ENCODE data around the gene SYT5. TPM values are rescaled to one million over a fixed set of nuclear protein-coding genes. Genes with fewer than 3 reads are reported as not detected.

The SYT5 gene
- total and polyA plus RNA-seq, 2 donors (not counting 1 experiment from before 2014, with no cell fraction given): 0.27 to 0.94 TPM

GRCh38 chr19:55137915-55138314, 42.2 kb downstream of the SYT5 start:
- WGBS (ENCODE audit: insufficient coverage): 69% methylated on average over 8 of the region's 9 CpGs
- peaks cover 18% of the 10 kb centered on the region for H3K27me3 Mint-ChIP-seq
- Histone ChIP-seq H3K79me2 (ENCODE audit: control insufficient read depth, insufficient read depth, low read length) (no peaks in the 10 kb centered on the region), H2AFZ (ENCODE audit: insufficient read depth, low read depth, low read length, poor library complexity, severe bottlenecking) (no peak overlapping the region), H3K4me2 (replicated peaks; ENCODE audit: low read depth, low read length, poor library complexity, severe bottlenecking) (no peak overlapping the region), H3K36me3 (replicated peaks in 1 of 2; ENCODE audit: control extremely low read depth in 1 of 2, control insufficient read depth in 1 of 2, extremely low read depth in 1 of 2, insufficient read depth in 2 of 2, low read length in 1 of 2) (no peaks in the 10 kb centered on the region), H3K9me3 (ENCODE audit: control extremely low read depth in 1 of 3, control insufficient read depth in 2 of 3, insufficient read depth in 1 of 3, low read length in 2 of 3) (no peaks in the 10 kb centered on the region), H3K4me3 (ENCODE audit: control extremely low read depth in 1 of 5, extremely low read depth in 1 of 5, insufficient read depth in 1 of 5, low read depth in 2 of 5, low read length in 4 of 5) (no peak overlapping the region), H3K27ac (ENCODE audit: low read length in 2 of 2) (no peak overlapping the region), H3K4me1 (ENCODE audit: control insufficient read depth in 2 of 2, insufficient read depth in 2 of 2, low read length in 2 of 2) (peaks cover 4 to 13% of the 10 kb centered on the region in 2 donors), H3K27me3 (replicated peaks in 1 of 4; ENCODE audit: control extremely low read depth in 1 of 4, control insufficient read depth in 3 of 4, insufficient read depth in 4 of 4, low read length in 3 of 4) (peaks cover 0 to 64% (median 8%) of the 10 kb centered on the region in 4 experiments), H4K20me1 (ENCODE audit: control insufficient read depth, insufficient read depth, low read length, poor library complexity, severe bottlenecking) (no peaks in the 10 kb centered on the region), H3K9ac (ENCODE audit: low read length) (no peak overlapping the region)
- POLR2A ChIA-PET: no interaction called here
- H3K4me3 Mint-ChIP-seq: no peak overlapping the region
- no peak for TF ChIP-seq CTCF (IDR thresholded peaks at IDR 0.05)
- no peak for TF ChIP-seq EZH2 (IDR thresholded peaks at IDR 0.05; ENCODE audit: borderline replicate concordance, insufficient read depth, low read depth, low read length, poor library complexity, severe bottlenecking)
- intact Hi-C loops (cut with micrococcal nuclease): no loop called here
- peaks cover 7% of the 10 kb centered on the region for H3K4me1 Mint-ChIP-seq
- no peak for DNase-seq
- no peak for ATAC-seq (ENCODE audit: low read depth)
- H3K9me3 Mint-ChIP-seq (ENCODE audit: insufficient read depth): no peaks in the 10 kb centered on the region
- CTCF ChIA-PET: interaction anchor here (0.6 kb wide), 1 partner anchor 281 kb away, joined by 4 read pairs; no protein-coding TSS in a partner anchor
- no peak overlapping the region for H3K27ac Mint-ChIP-seq

DNA sequence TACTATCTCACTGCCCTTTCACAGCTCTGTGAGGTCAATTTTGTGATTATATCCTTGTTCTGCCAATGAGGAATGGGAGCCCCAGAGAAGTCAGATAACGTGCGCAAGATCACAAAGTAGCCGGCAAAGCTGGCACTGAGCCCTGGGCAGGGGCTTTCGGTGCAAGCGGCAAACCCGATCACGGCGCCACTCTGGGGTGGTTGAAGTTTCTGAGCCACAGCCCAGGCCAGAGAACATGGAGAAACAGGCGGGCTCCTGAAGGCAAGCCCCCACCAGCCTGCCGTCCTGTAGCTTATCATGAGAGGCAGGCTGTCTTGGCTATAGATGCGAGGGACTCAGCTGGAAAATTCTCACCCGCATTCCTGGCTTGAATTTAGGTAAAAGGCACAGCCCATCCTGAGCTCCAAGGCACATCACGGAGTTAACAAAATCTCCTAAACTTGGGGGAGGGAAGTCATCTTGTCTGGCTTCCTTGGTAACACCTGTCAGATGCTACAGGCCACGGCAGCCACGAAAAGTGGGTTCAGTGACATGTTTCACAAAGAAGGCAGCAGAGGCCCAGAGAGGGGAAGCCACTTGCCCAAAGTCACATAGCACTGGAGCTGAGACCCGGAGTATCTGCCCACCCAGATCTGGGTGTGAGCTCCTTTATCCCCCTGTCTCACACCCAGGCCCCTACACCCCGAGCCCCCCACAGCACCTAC, 43.5 kb downstream of the SYT5 start:
- Mint-ChIP-seq H3K27me3 (peaks cover 24% of the 10 kb centered on the region), H3K27ac (no peak overlapping the region), H3K4me3 (no peak overlapping the region), H3K9me3 (ENCODE audit: insufficient read depth) (no peaks in the 10 kb centered on the region), H3K4me1 (peaks cover 9% of the 10 kb centered on the region)
- Histone ChIP-seq H3K36me3 (replicated peaks in 1 of 2; ENCODE audit: control extremely low read depth in 1 of 2, control insufficient read depth in 1 of 2, extremely low read depth in 1 of 2, insufficient read depth in 2 of 2, low read length in 1 of 2) (no peaks in the 10 kb centered on the region), H3K4me3 (ENCODE audit: control extremely low read depth in 1 of 5, extremely low read depth in 1 of 5, insufficient read depth in 1 of 5, low read depth in 2 of 5, low read length in 4 of 5) (no peak overlapping the region), H3K9me3 (ENCODE audit: control extremely low read depth in 1 of 3, control insufficient read depth in 2 of 3, insufficient read depth in 1 of 3, low read length in 2 of 3) (no peaks in the 10 kb centered on the region), H3K27ac (ENCODE audit: low read length in 2 of 2) (no peak overlapping the region), H3K79me2 (ENCODE audit: control insufficient read depth, insufficient read depth, low read length) (no peaks in the 10 kb centered on the region), H3K27me3 (replicated peaks in 1 of 4; ENCODE audit: control extremely low read depth in 1 of 4, control insufficient read depth in 3 of 4, insufficient read depth in 4 of 4, low read length in 3 of 4) (peaks cover 0 to 64% (median 9%) of the 10 kb centered on the region in 4 experiments), H4K20me1 (ENCODE audit: control insufficient read depth, insufficient read depth, low read length, poor library complexity, severe bottlenecking) (no peaks in the 10 kb centered on the region), H2AFZ (ENCODE audit: insufficient read depth, low read depth, low read length, poor library complexity, severe bottlenecking) (no peak overlapping the region), H3K9ac (ENCODE audit: low read length) (no peak overlapping the region), H3K4me1 (ENCODE audit: control insufficient read depth in 2 of 2, insufficient read depth in 2 of 2, low read length in 2 of 2) (peaks cover 4 to 12% of the 10 kb centered on the region in 2 donors), H3K4me2 (replicated peaks; ENCODE audit: low read depth, low read length, poor library complexity, severe bottlenecking) (no peak overlapping the region)
- POLR2A ChIA-PET: interaction anchor here (0.6 kb wide), 1 partner anchor 17 kb away, joined by 3 read pairs; no protein-coding TSS in a partner anchor
- ATAC-seq (ENCODE audit: low read depth) (no peak), DNase-seq (no peak)
- WGBS (ENCODE audit: insufficient coverage): 93% methylated on average over 17 of the region's 17 CpGs
- no peak for TF ChIP-seq CTCF (IDR thresholded peaks at IDR 0.05)
- CTCF ChIA-PET: interaction anchor here (1.2 to 2.1 kb wide), 4 partner anchors 156 to 368 kb away, joined by 3 to 9 read pairs (median 4); no protein-coding TSS in a partner anchor
- intact Hi-C loops (cut with micrococcal nuclease): no loop called here

Data from B cell (primary cell).